HG03442 (cell line): ENCODE measurements around the gene ACLY.
"Not testable (repeated sequence)": the region's sequence is repeated elsewhere in the genome, so short reads cannot be mapped to it uniquely, and the experiment has no call there.

Experiments used
- ATAC-seq: cut with Tn5 transposase; IDR thresholded peaks from one replicate; pipeline ENCODE4 v1.9.1; 2021; ENCODE audit warnings: mild to moderate bottlenecking, moderate library complexity; ENCODE audit not compliant: unreplicated experiment

The ACLY gene

GRCh38 chr17:41941168-41941567 lies 22.4 kb upstream of the ACLY start:
- no peak for ATAC-seq

- ATAC-seq, result no peak
These were observed 20.9 kb upstream of the ACLY start for GRCh38 chr17:41939693-41940090.

- ATAC-seq, result no peak
These were observed 20.4 kb upstream of the ACLY start for GRCh38 chr17:41939044-41939692.

- ATAC-seq, result no peak
These were observed 19.5 kb upstream of the ACLY start for GRCh38 chr17:41937970-41938954.

GRCh38 chr17:41935641-41936040 lies 16.9 kb upstream of the ACLY start:
- no peak for ATAC-seq

- no peak for ATAC-seq
These were observed 14.2 kb upstream of the ACLY start for GRCh38 chr17:41932816-41933389.

GRCh38 chr17:41931715-41932114 lies 13.0 kb upstream of the ACLY start:
- ATAC-seq, result not testable (repeated sequence)

GRCh38 chr17:41930833-41931156 lies 12.0 kb upstream of the ACLY start:
- ATAC-seq, result not testable (repeated sequence)

- peak; percentile 90 for ATAC-seq
These were observed 11.5 kb upstream of the ACLY start, which contains the start of gene ODAD4 for GRCh38 chr17:41930009-41930832. Gene ODAD4, plus strand, starts transcription at chr17:41930617. Its CDS starts 107 bp downstream, at chr17:41930724.

GRCh38 chr17:41928693-41929251 lies 10.0 kb upstream of the ACLY start:
- no peak for ATAC-seq

GRCh38 chr17:41925991-41926590 lies 7.3 kb upstream of the ACLY start:
- ATAC-seq, result no peak

- ATAC-seq, result no peak
These were observed 1.8 kb upstream of the ACLY start for GRCh38 chr17:41920580-41920955.

GRCh38 chr17:41919840-41920579 lies 1.3 kb upstream of the ACLY start:
- no peak for ATAC-seq

- no peak for ATAC-seq
These were observed 540 bp upstream of the ACLY start for GRCh38 chr17:41919165-41919817.

GRCh38 chr17:41917679-41918313 lies 955 bp downstream of the ACLY start:
- peak; percentile 19 for ATAC-seq

GRCh38 chr17:41917192-41917591 lies 1.6 kb downstream of the ACLY start:
- ATAC-seq, result no peak

- ATAC-seq, result no peak
These were observed 3.2 kb downstream of the ACLY start for GRCh38 chr17:41915566-41915965.

GRCh38 chr17:41915020-41915419 lies 3.7 kb downstream of the ACLY start:
- ATAC-seq, result no peak
